Ureter (tissue), 1 donor: ENCODE measurements around the gene TOP1. TPM values are rescaled to one million over a fixed set of nuclear protein-coding genes. Genes with fewer than 3 reads are reported as not detected.

Experiments used
- DNase-seq: peaks from one replicate; pipeline ENCODE4 v3.0.0-alpha.2; 2020; ENCODE audit warnings: low spot score
- total RNA-seq: library from RNA; stranded (reverse); gene quantifications from one replicate; pipeline ENCODE4 v1.2.4, GENCODE V29; 2023
- donor health status: DM: yes; HTN: yes; CAD: no.

TOP1 gene
- total RNA-seq, 1 donor from 2014 or later = 54.5 TPM

DNA sequence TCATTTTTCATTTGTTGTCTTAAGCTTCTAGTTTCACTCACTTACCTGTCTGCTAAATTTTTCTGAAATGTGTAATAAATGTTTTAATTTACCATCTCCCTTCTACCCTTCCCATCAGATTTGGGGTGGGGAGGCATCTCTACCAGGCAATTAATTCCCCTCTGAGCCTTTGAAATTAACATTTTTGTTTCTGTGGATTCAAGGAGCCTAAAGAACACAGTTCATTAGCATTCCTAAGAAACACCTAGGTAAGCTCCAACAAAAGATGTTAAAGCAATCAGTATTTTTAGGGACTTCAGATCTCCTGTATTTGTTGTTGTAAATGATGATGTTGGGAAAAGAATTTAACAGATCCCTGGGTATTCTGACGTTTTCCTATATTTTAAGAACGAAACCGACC, 6.6 kb downstream of the TOP1 start:
- DNase-seq = no peak

DNA sequence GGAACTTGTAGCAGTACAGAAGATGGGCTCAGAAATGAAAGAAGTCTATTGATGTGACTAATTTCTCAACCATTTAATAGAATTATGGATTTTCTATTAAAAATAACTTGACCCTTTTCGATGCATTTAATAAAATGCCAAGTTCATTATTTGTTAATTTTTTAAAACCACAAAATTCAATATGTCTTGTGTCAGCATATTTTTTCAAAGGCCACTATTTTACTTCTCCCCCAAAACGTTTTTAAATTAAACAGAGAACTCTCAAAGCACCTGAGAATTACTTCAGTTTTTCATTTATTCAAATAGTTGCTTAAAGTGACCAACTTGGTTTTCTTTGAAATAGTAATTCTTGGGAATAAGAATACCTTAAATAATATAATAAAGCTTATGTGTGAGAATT, 8.6 kb downstream of the TOP1 start:
- DNase-seq = no peak

DNA sequence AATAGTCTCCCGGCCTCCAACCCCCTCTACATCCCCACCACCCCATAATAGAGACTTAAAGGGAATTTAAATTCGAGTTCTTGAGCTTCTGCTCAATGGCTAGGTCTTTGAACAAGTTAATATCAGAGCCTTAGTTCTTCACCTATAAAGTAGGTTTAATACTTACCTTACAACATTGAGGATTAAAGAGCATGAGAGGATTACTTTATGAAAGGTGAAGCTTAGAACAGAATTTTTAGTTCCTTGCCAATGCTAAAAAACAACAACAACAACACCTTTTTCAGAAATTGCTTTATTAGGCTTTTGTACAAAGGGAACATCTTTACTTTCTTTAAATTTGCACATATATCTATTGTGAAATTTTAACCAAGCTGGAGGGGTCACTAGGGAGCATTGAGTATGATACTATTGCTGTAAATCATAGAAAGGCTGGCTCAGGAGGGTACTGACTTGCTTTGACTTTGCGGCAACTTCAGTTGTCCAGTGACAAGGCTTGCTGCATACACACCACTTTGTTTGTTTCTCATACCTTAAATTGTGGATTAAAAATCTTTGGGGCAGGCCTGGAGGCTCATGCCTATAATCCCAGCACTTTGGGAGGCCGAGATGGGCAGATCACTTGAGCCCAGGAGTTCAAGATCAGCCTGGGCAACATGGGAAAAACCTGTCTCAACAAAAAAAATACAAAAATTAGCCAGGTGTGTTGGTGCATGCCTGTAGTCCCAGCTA, 9.7 kb downstream of the TOP1 start:
- no peak for DNase-seq

DNA sequence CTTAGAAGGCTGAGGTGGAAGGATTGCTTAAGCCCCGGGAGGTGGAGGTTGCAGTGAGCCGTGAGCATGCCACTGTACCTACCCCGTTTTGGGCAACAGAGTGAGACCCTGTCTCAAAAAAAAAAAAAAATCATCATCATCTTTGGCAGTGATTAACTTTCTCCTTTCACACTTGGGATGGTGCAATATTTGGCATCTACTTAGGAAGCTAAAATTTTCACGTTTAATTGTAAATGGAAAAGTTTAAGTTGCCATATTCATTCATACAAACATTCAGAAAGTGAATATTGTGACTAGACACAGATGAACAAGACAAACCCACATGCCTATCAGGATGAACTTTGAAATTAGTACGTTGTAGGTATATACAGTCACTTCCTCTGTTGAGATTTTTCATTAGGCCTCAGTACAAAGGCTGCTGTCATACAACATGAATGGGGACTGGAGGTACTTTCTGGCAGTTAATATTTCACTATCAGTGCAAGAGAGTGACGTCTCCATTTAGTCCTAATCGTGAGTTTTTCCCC, 10.3 kb downstream of the TOP1 start:
- no peak for DNase-seq

DNA sequence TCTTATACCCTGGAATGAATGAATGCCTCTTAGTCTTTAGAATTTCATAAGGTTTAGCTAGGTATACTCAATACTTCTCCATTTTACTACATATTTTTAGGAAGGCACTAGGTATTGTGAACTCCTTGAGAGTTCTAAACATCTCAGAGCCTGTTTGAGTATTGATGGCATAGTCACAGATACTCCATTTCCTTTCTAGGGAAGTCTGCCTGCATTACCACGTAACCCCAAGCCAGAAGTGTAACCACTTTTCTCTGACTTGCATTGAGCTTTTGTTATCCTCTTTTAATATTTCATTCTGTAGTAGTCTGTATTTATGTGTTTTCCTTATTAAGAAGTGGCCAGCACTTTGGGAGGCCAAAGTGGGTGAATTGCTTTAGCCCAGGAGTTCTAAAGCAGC, 12.2 kb downstream of the TOP1 start:
- no peak for DNase-seq

DNA sequence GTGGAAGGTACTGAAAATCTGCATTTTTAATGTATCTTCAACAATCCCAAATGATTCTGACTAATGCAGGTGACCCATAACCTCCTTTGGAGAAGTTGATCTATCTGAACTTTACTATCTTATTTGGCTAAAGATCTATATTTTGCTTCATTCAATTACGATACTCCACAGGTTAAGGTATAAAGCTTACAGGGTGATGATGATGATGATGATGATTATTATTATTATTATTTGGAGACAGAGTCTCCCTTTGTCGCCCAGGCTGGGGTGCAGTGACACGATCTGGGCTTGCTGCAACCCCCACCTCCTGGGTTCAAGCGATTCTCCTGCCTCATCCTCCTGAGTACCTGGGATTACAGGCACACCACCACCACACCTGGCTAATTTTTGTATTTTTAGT, 13.1 kb downstream of the TOP1 start:
- DNase-seq = no peak

DNA sequence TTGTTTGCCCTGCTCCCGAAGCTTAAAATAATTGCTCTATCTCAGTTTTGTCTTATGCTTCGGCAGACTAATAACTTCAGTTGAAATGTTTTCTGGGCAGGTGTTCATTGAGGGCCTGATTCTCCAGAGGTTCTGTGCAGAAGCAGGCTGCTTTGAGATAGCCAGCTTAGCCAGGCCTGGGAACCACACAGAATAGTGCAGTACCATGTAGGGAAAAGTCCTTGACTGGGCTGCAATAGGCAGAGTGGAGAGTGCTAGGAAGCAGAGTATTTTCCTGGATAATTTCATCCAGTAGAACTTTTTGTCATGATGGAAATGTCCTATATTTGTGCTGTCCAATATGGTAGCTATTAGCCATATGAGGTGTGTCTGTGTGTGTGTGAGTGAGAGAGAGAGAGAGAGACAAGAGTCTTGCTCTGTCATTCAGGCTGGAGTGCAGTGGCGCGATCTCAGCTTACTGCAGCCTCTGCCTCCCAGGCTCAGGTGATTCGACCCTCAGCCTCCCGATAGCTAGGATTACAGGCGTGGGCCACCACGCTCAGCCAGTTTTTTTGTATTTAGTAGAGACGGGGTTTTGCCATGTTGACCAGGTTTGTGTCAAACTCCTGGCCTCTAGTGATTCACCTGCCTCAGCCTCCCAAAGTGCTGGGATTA, 15.9 kb downstream of the TOP1 start:
- no peak for DNase-seq

DNA sequence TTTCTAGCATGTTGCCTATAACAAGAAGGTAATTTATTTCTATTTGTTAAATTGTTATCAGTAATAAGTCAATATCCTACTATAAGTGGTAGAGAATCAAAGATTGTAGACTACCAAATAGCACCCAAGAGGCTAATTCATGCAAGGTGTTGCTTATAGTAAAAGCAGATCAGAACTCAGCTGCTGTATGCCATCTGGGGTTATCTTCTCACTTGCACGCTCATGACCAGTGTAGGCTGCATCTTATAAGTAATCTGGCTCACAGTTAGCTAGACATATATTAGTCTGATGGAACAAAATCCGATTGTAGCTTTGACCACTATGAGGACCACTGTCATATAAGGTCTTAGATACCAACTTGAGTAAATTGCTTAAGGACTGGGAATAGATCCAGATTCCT, 17.0 kb downstream of the TOP1 start:
- DNase-seq = no peak

DNA sequence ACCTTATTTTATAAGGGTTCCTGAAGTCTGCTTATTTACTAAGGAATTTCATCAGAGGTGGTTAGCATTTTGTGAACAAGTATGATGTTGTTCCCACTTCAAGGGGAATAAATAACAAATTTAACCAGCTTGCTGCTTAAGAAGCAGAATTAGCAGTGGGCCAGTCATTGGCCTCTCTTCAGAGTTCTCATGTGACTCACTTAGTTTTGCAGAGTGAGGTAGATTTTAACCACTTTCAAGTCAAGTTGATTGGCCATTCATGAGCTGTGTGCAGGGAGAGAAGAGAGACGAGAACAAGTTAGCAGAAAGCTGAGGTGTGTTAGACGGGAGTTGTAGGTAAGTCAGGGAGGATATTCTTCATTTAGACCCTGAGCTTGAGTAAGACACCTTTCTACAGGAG, 18.1 kb downstream of the TOP1 start:
- no peak for DNase-seq

DNA sequence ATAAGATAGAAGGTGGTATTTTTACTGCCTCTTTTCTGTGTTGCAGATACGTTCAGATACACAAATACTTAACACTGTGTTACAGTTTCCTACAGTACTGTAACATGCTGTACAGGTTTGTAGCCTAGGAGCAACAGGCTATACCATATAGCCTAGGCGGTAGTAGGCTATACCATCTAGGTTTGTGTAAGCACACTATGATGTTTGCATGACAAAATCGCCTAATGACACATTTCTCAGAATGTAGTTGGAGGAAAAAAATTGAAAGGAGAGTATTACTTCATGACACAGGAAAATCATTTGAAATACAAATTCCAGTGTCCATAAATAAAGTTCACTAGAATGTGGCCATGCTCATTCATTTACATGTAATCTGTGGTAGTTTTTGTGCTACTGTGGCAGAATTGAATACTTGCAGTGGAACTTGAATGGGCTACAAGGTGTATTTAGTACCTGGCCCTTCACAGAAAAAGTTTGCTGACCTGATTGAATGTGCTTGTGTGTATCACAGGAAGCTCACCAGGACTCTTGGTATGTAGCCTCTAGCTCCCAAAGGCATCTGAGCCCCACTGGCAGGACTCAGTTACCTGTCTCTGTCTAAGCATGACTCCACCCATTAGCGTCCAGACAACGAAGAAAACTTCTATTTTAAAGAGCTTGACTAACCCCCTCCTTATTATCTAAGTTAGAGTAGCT, 18.8 kb downstream of the TOP1 start:
- DNase-seq = no peak

DNA sequence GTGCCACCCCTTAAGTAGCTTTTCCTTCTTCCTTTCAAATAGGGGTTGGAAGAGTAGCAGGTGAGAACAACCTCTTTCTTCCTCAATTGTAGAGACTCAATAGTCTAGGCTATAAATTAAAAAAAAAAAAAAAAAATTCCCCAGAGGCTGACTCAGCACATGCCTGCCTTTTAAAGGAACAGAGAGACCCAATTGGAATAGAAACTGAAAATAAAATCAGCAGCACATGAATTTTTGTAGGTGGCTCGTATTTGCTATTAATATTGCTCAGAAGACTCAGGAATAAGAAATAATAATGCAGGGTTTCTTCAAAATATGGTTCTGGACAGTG, 19.3 kb downstream of the TOP1 start:
- DNase-seq = no peak

DNA sequence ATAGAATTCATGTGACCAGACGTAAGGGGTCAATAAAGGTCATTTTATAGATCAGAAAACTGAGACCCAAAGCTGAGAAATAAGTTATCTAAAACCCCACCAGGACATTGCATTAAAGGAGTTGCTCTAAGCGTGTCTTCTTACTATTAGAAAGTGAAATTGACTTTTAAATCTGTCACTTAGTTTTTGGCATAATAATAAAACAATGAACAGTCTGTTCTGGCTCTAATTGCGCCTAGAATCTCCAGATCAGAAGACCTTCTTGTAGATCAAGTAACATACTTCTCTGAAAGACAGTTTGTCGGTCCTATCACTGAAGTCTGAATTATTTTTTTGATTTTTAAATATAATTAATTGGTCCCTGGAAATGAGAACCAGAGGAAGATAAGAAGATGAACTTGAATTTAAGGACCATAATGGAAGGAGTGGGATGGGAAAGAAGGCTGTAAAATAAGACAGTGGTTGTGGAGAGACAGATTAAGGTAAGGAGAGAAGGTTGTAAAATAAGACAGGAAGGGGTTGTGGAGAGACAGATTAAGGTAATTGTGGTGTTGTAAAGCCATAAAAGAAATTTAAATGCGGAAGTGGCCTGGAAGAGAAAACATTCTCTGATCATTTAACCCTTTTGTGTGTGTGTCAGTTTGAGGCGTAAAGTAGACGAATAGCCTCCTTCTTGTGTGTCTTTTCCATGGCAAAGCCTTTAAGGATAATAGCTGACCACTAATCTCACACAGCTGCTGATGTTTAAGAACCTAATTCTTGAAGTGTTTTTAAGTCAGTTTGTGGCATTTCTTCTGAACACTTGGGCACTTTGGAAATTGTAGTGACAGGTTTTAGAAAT, 20.1 kb downstream of the TOP1 start:
- no peak for DNase-seq

DNA sequence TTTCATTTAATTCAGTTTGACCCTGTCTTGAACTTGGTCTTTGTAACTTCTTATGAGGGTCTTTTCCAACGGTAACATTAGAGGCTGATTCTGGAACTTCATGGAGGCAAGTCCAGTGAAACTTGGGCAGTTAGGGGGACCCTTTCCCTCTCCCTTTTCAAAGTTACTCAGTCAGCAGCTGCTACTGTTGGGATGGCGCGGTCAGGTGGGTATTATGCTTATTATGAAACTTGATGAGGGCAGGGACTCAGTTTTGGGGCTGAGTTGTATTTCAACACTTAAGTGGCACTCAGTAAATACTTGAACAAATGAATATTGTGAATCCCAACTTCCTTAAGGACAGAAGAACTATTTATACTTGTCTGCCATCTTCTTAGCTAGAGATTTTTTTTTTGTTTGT, 20.8 kb downstream of the TOP1 start:
- DNase-seq = no peak

DNA sequence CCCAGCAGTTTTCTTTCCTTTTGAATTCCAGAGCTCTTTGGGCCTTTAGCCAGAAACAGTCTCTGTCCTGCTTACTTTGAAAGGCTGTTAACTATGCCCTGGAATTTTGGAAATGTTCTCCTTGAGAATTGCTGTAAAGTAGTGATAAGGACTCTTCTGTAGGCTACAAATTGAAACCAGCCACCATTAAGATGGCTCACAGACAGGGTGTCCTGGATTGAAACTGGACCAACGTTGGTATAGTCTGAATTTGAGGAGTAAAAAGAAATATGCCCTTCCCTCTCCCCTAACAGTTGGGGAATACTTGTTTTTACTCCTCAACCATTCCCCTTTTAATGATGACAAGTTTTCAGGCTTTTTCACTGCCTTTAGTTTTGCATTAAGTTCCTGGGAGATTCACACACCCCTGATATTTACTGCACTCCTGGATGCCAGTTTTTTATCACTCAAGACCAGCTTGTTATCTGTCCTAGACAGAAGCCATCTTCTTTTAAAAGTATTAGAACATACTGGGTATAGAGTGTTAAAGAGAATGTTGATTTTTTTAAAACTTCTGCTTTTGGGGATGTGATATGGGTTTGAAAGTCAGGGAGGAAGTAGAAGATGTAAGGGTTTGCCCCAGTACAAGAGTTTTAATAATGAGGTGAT, 21.9 kb downstream of the TOP1 start:
- DNase-seq = no peak

DNA sequence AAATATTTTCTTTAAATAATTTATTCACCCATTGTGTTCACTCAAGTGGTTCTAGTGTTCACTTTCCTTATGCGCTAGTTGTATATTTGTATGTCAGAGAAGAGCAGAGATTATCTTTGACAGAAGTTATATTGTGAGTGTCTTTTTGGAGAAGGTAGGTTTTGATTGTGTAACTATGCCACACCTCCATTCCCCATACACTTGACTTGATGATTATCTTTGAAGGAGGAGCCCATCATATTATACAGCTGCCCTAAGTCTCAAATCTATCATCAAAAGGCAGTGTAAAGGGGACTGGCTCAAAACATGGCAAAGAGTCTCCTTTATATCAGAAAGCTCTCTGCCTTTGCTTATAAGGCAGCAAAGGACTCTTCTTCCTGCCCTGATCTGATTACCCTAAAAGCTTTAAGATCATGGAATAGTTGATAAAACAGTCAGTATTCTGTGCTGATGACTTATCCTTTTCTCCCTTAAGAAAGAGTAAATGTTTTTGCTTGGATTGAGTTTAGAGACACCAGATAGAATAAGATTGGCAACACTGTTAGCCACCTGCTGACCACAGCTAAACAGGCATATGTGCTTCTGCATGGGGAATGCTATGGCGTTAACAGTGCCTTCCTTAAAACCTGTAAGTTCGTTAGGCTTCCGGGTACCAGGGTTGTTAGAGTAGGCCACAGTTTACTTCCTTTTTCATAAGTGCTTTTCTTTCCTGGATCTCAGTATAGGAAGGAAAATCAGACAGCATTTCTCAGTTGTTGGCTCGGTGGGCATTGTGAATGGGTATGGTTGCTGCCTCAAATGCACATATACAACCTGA, 22.6 kb downstream of the TOP1 start:
- DNase-seq = no peak

DNA sequence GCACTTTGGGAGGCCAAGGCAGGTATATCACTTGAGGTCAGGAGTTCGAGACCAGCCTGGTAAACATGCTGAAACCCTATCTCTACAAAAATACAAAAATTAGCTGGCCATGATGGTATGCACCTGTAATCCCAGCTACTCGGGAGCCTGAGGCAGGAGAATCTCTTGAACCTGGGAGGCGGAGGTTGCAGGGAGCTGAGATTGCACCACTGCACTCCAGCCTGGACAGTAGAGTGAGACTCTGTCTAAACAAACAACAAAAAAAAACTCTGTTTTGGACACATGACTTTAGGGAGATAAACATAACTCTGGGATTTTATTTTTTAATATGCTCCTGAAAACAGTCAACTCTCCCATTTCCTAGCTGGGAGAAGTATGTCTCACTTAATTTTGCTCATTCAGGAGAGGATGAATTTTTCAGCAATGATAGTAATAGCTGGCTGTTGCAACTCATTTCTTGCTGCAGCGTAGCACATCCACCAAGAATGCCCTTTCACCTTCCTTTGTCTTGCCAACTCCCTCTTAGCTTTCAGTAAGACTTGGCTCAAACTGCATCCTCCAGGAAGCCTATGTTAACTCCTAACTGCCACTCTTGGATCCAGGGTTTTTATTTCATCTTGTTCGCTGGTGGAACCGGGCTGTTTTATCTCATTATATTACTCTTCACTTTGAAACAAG, 24.3 kb downstream of the TOP1 start:
- DNase-seq = no peak

DNA sequence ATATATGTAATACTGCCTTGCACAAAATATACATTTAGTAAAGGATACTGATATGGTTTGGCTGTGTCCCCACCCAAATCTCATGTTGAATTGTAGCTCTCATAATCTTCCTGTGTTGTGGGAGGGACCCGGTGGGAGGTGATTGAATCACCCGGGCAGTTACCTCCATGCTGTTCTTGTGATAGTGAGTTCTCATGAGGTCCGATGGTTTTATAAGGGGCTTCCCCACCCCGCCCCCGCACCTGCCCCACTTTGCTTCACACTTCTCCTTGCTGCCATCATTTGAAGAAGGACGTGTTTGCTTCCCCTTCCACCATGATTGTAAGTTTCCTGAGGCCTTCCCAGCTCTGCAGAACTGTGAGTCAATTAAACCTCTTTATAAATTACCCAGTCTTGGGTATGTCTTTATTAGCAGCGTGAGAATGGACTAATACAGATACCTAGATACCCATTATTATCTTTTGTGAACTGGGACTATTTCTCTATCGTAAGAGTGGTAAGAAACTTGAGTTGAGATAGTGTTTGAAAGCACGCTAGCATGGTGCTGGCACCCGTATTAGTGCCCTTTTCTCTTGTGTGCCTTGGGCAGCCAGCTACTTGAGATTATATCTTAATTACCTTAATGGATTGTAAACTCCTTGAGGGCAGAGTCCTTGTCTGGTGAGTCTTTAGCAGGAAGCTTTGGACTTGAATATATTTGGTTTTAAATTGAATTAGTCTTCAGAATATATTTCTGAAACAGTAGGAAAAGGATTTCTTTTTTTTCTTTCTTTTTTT, 25.6 kb downstream of the TOP1 start:
- no peak for DNase-seq

DNA sequence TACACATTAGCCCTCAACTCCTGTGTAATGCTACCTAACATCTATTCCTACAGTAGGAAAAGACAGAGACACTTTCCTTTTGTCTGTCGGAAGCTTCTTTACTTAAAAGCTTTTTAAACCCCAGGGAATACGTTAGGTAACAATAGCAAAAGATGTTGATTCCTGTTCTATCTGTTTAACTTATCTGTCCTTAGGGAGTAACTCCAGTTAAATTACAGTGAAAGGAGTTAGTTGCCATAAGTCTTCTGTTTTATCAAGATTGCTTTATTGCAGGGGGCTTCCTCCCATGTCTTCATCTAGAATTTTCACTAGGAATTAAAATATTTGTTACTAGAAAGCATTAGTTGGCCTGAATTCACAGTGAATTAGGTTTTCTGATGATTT, 26.2 kb downstream of the TOP1 start:
- no peak for DNase-seq

DNA sequence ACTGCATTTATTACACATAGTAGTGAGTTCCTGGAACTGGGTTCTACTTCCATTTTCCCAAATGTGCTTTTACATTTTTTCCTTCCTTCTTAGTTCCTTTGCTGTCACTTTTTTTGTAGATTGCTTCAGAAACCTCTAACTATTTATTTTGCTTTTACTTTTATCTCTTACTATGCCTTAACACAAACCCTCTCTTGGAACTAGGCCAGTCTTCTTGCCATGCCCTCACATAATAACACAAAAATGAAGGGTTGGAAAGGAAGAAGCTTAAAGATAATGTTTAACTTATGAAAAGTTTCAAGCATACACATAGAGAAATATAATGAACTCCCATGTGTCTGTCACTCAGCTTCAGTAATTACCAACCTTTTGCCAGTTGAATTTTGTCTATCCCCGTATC, 27.1 kb downstream of the TOP1 start:
- no peak for DNase-seq
